ENCODE data around the gene TRPM2. TPM values are rescaled to one million over a fixed set of nuclear protein-coding genes. Genes with fewer than 3 reads are reported as not detected.
A peak's percentile ranks its signal among the peaks of the same experiment; 100 is the strongest.

Gene TRPM2
- total RNA-seq, 4 donors from 2014 or later: 0.15 to 0.52 (median 0.44) TPM

DNA sequence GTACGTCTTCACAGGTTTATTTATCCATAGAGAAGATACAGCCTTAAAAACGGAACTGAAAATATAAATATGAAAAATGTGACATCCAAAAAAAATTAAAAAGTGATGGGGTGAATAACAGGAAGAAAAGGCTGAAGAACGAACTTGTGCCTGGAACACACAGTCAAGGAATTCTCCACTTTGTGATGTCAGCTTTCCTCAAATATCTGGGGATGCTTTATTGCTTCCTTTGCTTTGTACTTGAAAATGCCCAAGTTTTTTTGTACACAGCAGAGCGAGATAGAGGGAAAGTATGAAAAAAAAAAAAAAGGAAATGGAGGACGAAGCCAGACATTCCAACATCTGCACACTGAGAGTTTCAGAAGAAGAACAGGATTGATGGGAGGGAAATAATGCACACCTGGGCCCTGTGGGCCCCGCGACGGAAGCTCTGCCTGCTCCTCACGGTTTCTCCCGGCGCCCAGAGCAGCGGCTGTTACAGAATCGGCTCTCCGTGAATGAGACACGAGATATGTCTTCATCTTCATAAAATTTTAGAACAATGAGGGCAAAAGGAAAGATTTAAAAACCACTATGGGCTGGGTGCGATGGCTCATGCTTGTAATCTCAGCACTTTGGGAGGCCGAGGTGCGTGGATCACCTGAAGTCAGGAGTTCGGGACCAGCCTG, 91.9 kb downstream of the TRPM2 start:
- in situ Hi-C loops (cut with MboI; ENCODE audit: low sequenced_read_pairs in 4 of 4) (no loop called here), intact Hi-C loops (cut with DNase I; ENCODE audit: low total_unique reads) (no loop called here)
- no peak for TF ChIP-seq CTCF (IDR thresholded peaks at IDR 0.05 in 4 of 5, conservative IDR thresholded peaks at IDR 0.05 in 1 of 5)
- TF ChIP-seq POLR2A (IDR thresholded peaks at IDR 0.05): no peak
- Histone ChIP-seq H3K27ac (no peak overlapping the region), H3K4me1 (no peaks in the 10 kb centered on the region), H3K4me3 (no peak overlapping the region), H3K9me3 (no peaks in the 10 kb centered on the region), H3K36me3 (no peaks in the 10 kb centered on the region), H3K27me3 (peaks cover 4 to 10% (median 4%) of the 10 kb centered on the region in 3 donors)
- ATAC-seq: no peak
- DNase-seq: no peak

DNA sequence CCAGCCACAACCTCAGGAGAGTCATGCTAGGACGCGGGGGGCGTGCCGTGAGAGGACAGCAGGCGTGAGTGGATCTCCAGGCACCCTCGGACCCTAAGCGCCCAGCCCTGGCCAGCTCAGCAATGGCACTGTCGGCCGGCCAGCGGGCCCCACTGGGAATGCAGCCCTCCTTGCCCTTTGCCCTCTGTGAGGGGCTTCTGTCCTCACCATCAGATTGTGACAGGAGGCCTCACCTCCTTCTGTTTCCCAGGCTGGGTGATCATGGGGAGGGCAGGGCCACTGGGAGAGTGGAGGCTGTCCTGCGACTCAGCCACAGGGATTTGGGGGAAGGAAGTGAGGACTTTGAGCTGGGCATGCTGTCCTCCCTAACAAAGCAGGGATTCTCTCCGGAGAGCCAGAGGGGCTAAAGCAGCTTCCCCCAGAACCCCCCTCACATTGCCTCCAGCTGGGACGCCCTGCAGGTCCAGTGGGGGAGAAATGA, 95.3 kb downstream of the TRPM2 start:
- in situ Hi-C loops (cut with MboI; ENCODE audit: low sequenced_read_pairs in 4 of 4) (no loop called here), intact Hi-C loops (cut with DNase I; ENCODE audit: low total_unique reads) (no loop called here)
- Histone ChIP-seq H3K27me3 (peaks cover 4 to 11% (median 10%) of the 10 kb centered on the region in 3 donors), H3K27ac (no peak overlapping the region), H3K9me3 (no peaks in the 10 kb centered on the region), H3K4me1 (no peaks in the 10 kb centered on the region), H3K4me3 (no peak overlapping the region), H3K36me3 (no peaks in the 10 kb centered on the region)
- TF ChIP-seq POLR2A (IDR thresholded peaks at IDR 0.05): no peak
- TF ChIP-seq CTCF (IDR thresholded peaks at IDR 0.05 in 4 of 5, conservative IDR thresholded peaks at IDR 0.05 in 1 of 5): no peak
- DNase-seq (peak in 1 of 2 donors; percentile 2), ATAC-seq (no peak)

GRCh38 chr21:44449473-44450363, 96.3 kb downstream of the TRPM2 start:
- Histone ChIP-seq H3K9me3 (no peaks in the 10 kb centered on the region), H3K27me3 (peaks cover 4 to 18% (median 17%) of the 10 kb centered on the region in 3 donors), H3K4me1 (no peaks in the 10 kb centered on the region), H3K36me3 (no peaks in the 10 kb centered on the region), H3K4me3 (no peak overlapping the region), H3K27ac (no peak overlapping the region)
- in situ Hi-C loops (cut with MboI; ENCODE audit: low sequenced_read_pairs in 4 of 4): no loop called here
- intact Hi-C loops (cut with DNase I; ENCODE audit: low total_unique reads): no loop called here
- ATAC-seq: no peak
- DNase-seq: no peak
- TF ChIP-seq POLR2A (IDR thresholded peaks at IDR 0.05) (no peak), CTCF (IDR thresholded peaks at IDR 0.05 in 4 of 5, conservative IDR thresholded peaks at IDR 0.05 in 1 of 5) (no peak)

DNA sequence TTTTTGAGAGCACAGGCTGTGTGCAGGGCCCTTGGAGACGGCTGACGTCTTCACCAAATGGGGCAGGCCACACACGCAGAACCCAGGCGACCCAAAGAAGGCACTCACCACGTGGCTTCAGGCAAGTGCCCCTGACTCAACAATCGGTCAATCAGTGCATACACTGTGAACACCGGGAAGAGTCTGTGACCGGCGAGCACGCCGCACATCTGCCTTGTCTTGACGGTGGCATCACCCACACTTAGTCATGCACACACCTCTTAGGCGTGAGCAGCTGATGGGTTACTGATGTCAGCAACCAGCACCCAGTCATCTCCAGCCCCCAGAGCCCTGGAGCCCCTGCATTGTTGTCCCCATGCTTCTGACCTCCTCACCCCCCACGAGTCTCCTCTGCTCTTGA, 97.0 kb downstream of the TRPM2 start:
- Histone ChIP-seq H3K4me3 (no peak overlapping the region), H3K27ac (no peak overlapping the region), H3K4me1 (no peaks in the 10 kb centered on the region), H3K9me3 (no peaks in the 10 kb centered on the region), H3K27me3 (peaks cover 4 to 22% (median 19%) of the 10 kb centered on the region in 3 donors), H3K36me3 (no peaks in the 10 kb centered on the region)
- TF ChIP-seq POLR2A (IDR thresholded peaks at IDR 0.05) (no peak), CTCF (IDR thresholded peaks at IDR 0.05 in 4 of 5, conservative IDR thresholded peaks at IDR 0.05 in 1 of 5) (no peak)
- intact Hi-C loops (cut with DNase I; ENCODE audit: low total_unique reads): no loop called here
- DNase-seq: no peak
- no peak for ATAC-seq
- in situ Hi-C loops (cut with MboI; ENCODE audit: low sequenced_read_pairs in 4 of 4): no loop called here
